NB4 (cell line): ENCODE data around the gene RSBN1.

Source experiments
- CTCF ChIP-seq: IDR thresholded peaks from one replicate; pipeline ENCODE4 v1.5.1; 2012; ENCODE audit warnings: low read depth, low read length
- POLR2A ChIP-seq: IDR thresholded peaks from 2 replicates; pipeline ENCODE4 v1.6.1; 2011; ENCODE audit warnings: mild to moderate bottlenecking; ENCODE audit not compliant: insufficient read length; ENCODE audit errors: extremely low read depth

GRCh38 chr1:113850127-113850796, 38.0 kb upstream of the RSBN1 start:
- TF ChIP-seq CTCF (no peak), POLR2A (no peak)
